ENCODE data around the gene COL18A1. TPM values are rescaled to one million over a fixed set of nuclear protein-coding genes. Genes with fewer than 3 reads are reported as not detected.

COL18A1 gene
- total and polyA plus RNA-seq, 2 experiments from 2014 or later, result 97.1 to 140 TPM

DNA sequence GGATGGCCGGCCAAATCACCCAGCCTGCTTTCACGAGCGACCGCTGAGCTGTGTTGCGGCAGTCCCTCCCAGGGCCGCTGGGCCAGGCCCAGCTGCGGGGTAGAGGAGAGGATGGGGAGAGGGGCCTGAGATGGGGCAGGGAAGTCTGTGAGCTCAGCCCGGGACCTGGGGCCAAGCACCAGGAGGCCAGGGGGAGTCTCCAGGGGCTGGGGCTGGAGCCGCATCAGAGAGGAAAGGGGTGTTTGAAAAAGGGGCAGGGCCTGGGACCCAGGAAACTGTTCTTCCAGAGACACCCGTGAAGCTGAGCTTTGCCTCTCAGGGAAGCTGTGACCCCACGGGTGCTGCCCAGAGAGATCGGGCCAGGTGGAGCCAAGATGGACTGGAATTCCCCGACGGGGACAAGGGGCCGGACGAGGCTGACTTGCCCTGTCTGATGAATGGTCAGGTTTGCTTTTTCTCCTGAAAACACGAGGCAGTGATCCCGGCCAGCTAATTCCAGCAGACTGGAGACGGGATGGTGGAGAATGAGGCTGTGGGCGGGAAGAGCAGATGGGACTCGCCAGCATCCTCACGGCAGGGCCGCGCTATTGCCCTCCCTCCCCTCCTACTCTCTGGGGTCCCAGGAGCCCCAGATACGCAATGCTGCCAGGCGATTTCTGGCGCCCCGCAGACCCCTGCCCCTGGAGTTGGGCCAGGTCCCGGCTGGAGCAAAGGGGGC, 40.3 kb upstream of the COL18A1 start:
- H3K79me2 ChIP-seq, result no peaks in the 10 kb centered on the region
- no peaks in the 10 kb centered on the region for H3K9me3 ChIP-seq (ENCODE audit: low read depth)
- H3K36me3 ChIP-seq (replicated peaks; ENCODE audit: insufficient read depth, low read depth), result no peaks in the 10 kb centered on the region
- H2AFZ ChIP-seq, result no peak overlapping the region
- H3K9me2 ChIP-seq (replicated peaks; ENCODE audit: insufficient read depth), result no peaks in the 10 kb centered on the region
- H3K27ac ChIP-seq, result peak overlapping the region; percentile 91
- H3K4me3 ChIP-seq, result no peak overlapping the region
- H3K27me3 ChIP-seq, result no peaks in the 10 kb centered on the region
- no peak for TF ChIP-seq EZH2 (IDR thresholded peaks at IDR 0.05; ENCODE audit: borderline replicate concordance)
- 84% methylated on average over 27 of the region's 29 CpGs for WGBS (ENCODE audit: low lambda C conversion rate, missing lambda C conversion rate)
- DNase-seq (ENCODE audit: low spot score), result no peak
- H3K4me2 ChIP-seq, result peak overlapping the region; percentile 8
- no peaks in the 10 kb centered on the region for H4K20me1 ChIP-seq (ENCODE audit: insufficient read depth, poor library complexity, severe bottlenecking)
- peaks cover 38% of the 10 kb centered on the region for H3K4me1 ChIP-seq (ENCODE audit: insufficient read depth)

DNA sequence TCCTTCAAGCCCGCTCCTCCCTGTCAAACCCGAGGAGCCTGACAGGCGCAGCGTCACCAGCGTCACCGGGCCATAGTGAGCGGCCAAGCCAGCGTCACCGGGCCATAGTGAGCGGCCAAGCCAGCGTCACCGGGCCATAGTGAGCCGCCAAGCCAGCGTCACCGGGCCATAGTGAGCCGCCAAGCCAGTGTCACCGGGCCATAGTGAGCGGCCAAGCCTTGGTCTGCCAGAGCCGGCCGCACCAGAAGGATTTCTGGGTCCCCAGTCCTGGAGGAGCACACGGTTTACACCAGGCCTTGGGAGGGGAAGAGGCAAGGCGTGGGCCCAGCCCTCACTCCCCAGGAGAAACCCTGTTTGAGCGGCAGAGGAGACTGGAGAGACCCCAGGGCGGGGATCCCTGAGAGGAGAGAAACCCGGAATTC, 39.8 kb upstream of the COL18A1 start:
- 96% methylated on average over 25 of the region's 25 CpGs for WGBS (ENCODE audit: low lambda C conversion rate, missing lambda C conversion rate)

DNA sequence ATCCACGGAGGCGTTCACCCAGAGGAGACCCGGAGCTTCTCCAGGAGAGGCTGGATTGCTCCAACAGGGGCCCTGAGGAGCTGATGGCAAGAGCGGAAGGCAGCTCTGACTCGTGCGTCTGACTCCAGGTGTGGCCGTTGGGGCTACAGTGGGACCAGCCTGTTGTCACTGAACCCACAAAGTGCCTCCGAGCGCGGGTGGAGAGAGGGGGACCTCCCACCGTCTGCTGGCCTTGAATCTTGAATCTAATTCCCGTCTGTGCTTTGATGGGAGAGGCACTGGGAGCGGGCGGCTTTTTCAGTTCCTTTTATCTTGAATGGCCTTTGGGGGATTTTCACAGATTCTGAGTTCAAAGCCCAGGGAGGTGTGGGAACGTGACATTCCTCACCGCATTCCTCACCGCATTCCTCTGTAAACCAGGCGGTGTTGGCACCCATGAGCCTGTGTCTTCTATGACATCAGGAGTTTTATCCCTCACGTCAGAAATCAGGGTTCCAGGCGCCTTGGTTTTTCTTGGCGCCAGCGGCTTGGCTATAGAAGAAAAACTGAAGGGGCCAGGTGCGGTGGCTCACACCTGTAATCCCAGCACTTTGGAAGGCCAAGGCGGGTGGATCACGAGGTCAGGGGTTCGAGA, 39.2 kb upstream of the COL18A1 start:
- no peak for TF ChIP-seq EZH2 (IDR thresholded peaks at IDR 0.05; ENCODE audit: borderline replicate concordance)
- no peak for TF ChIP-seq EZH2phosphoT487 (IDR thresholded peaks at IDR 0.05; ENCODE audit: low read depth, severe bottlenecking, unreplicated experiment)
- TF ChIP-seq, protein P1, sequence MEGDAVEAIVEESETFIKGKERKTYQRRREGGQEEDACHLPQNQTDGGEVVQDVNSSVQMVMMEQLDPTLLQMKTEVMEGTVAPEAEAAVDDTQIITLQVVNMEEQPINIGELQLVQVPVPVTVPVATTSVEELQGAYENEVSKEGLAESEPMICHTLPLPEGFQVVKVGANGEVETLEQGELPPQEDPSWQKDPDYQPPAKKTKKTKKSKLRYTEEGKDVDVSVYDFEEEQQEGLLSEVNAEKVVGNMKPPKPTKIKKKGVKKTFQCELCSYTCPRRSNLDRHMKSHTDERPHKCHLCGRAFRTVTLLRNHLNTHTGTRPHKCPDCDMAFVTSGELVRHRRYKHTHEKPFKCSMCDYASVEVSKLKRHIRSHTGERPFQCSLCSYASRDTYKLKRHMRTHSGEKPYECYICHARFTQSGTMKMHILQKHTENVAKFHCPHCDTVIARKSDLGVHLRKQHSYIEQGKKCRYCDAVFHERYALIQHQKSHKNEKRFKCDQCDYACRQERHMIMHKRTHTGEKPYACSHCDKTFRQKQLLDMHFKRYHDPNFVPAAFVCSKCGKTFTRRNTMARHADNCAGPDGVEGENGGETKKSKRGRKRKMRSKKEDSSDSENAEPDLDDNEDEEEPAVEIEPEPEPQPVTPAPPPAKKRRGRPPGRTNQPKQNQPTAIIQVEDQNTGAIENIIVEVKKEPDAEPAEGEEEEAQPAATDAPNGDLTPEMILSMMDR (IDR thresholded peaks at IDR 0.05; ENCODE audit: poor library complexity), result no peak
- Histone ChIP-seq H3K4me1 (ENCODE audit: insufficient read depth) (peaks cover 33% of the 10 kb centered on the region), H3K9me3 (ENCODE audit: low read depth) (no peaks in the 10 kb centered on the region), H3K27me3 (no peaks in the 10 kb centered on the region), H3K27ac (peak overlapping the region; percentile 91), H3K9me2 (replicated peaks; ENCODE audit: insufficient read depth) (no peaks in the 10 kb centered on the region), H3K4me3 (no peak overlapping the region), H2AFZ (no peak overlapping the region), H3K36me3 (replicated peaks; ENCODE audit: insufficient read depth, low read depth) (no peaks in the 10 kb centered on the region), H4K20me1 (ENCODE audit: insufficient read depth, poor library complexity, severe bottlenecking) (no peaks in the 10 kb centered on the region), H3K4me2 (no peak overlapping the region), H3K79me2 (no peaks in the 10 kb centered on the region)
- WGBS (ENCODE audit: low lambda C conversion rate, missing lambda C conversion rate), result 65% methylated on average over 26 of the region's 26 CpGs
- DNase-seq (ENCODE audit: low spot score), result peak; percentile 48

More for the DNA sequence above, 39.8 kb upstream of the COL18A1 start:
- no peaks in the 10 kb centered on the region for H3K79me2 ChIP-seq
- H3K4me2 ChIP-seq, result no peak overlapping the region
- peak overlapping the region; percentile 91 for H3K27ac ChIP-seq
- H3K9me2 ChIP-seq (replicated peaks; ENCODE audit: insufficient read depth), result no peaks in the 10 kb centered on the region
- no peaks in the 10 kb centered on the region for H3K36me3 ChIP-seq (replicated peaks; ENCODE audit: insufficient read depth, low read depth)
- no peak overlapping the region for H3K4me3 ChIP-seq
- no peak for DNase-seq (ENCODE audit: low spot score)
- H3K4me1 ChIP-seq (ENCODE audit: insufficient read depth), result peaks cover 33% of the 10 kb centered on the region
- no peak overlapping the region for H2AFZ ChIP-seq
- H4K20me1 ChIP-seq (ENCODE audit: insufficient read depth, poor library complexity, severe bottlenecking), result no peaks in the 10 kb centered on the region
- no peaks in the 10 kb centered on the region for H3K9me3 ChIP-seq (ENCODE audit: low read depth)
- H3K27me3 ChIP-seq, result no peaks in the 10 kb centered on the region
- TF ChIP-seq, protein P1 (IDR thresholded peaks at IDR 0.05; ENCODE audit: poor library complexity), result no peak
- TF ChIP-seq EZH2phosphoT487 (IDR thresholded peaks at IDR 0.05; ENCODE audit: low read depth, severe bottlenecking, unreplicated experiment) (no peak), EZH2 (IDR thresholded peaks at IDR 0.05; ENCODE audit: borderline replicate concordance) (no peak)

DNA sequence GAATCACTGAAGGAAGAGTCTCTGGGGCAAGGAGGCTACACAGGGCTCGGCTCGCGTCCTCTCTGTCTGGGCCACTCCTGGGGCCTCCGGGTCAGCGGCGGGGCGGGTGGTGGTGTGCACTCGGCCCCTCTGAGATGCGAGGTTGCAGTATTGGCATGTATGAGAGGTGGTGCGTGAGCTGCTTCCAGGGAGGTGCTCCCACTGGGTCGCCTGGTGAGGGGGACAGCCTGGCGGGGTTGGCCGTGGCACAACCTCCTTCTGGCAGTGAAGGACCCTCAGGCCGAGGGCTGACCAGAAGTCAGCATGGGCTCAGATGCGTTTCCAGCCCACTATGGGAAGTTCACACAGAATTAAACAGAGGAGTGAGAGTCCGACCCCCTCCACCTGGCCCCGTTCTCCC, 38.5 kb upstream of the COL18A1 start:
- TF ChIP-seq EZH2phosphoT487 (IDR thresholded peaks at IDR 0.05; ENCODE audit: low read depth, severe bottlenecking, unreplicated experiment) (no peak), EZH2 (IDR thresholded peaks at IDR 0.05; ENCODE audit: borderline replicate concordance) (no peak)
- TF ChIP-seq, protein P1 (IDR thresholded peaks at IDR 0.05; ENCODE audit: poor library complexity), result no peak
- H3K4me3 ChIP-seq, result no peak overlapping the region
- H3K27me3 ChIP-seq, result no peaks in the 10 kb centered on the region
- H3K4me1 ChIP-seq (ENCODE audit: insufficient read depth), result peaks cover 27% of the 10 kb centered on the region
- H3K27ac ChIP-seq, result peak overlapping the region; percentile 30
- 97% methylated on average over 17 of the region's 17 CpGs for WGBS (ENCODE audit: low lambda C conversion rate, missing lambda C conversion rate)
- no peaks in the 10 kb centered on the region for H3K9me3 ChIP-seq (ENCODE audit: low read depth)
- H3K36me3 ChIP-seq (replicated peaks; ENCODE audit: insufficient read depth, low read depth), result no peaks in the 10 kb centered on the region
- DNase-seq (ENCODE audit: low spot score), result no peak
- H2AFZ ChIP-seq, result no peak overlapping the region
- H3K4me2 ChIP-seq, result no peak overlapping the region
- H3K79me2 ChIP-seq, result no peaks in the 10 kb centered on the region
- H3K9me2 ChIP-seq (replicated peaks; ENCODE audit: insufficient read depth), result no peaks in the 10 kb centered on the region
- no peaks in the 10 kb centered on the region for H4K20me1 ChIP-seq (ENCODE audit: insufficient read depth, poor library complexity, severe bottlenecking)

All from hepatocyte (in vitro differentiated cells).